Upper lobe of left lung (tissue), 6 donors: ENCODE measurements around the gene ARHGEF12. TPM values are rescaled to one million over a fixed set of nuclear protein-coding genes. Genes with fewer than 3 reads are reported as not detected.
A peak's percentile ranks its signal among the peaks of the same experiment; 100 is the strongest.

ENCODE experiments used
- ATAC-seq, 2 donors: fragments of 200-7000 bp; cut with Tn5 transposase; one replicate each; pipeline ENCODE4 v1.9.1; 2022; ENCODE audit warnings: mild to moderate bottlenecking in 2 of 2, moderate library complexity in 2 of 2; ENCODE audit not compliant: low FRiP score in 2 of 2
- DNase-seq, 2 donors: peaks; one replicate each; pipeline ENCODE4 v3.0.0-alpha.2; 2019 to 2020
- H3K27ac ChIP-seq, 4 donors: fragments of 200-600 bp; sonication (generic); one replicate each; pipeline ENCODE4 v1.5.1; 2016 to 2019
- H3K27me3 ChIP-seq, 4 donors: fragments of 200-600 bp; sonication (generic); one replicate each; pipeline ENCODE4 v1.5.1; 2017 to 2019
- H3K36me3 ChIP-seq, 4 donors: fragments of 200-600 bp; sonication (generic); one replicate each; pipeline ENCODE4 v1.5.1; 2016 to 2019
- H3K4me1 ChIP-seq, 4 donors: fragments of 200-600 bp; sonication (generic); one replicate each; pipeline ENCODE4 v1.5.1; 2018 to 2019
- H3K4me3 ChIP-seq, 4 donors: fragments of 200-600 bp; sonication (generic); one replicate each; pipeline ENCODE4 v1.5.1; 2017 to 2019; ENCODE audit warnings: mild to moderate bottlenecking in 2 of 4, moderate library complexity in 1 of 4
- H3K9me3 ChIP-seq, 4 donors: fragments of 200-600 bp; sonication (generic); one replicate each; pipeline ENCODE4 v1.5.1; 2018 to 2019
- CTCF ChIP-seq, 6 experiments: fragments of 450-650 bp in 4 of 6; fragments of 200-600 bp in 2 of 6; sonication (generic) in 2 of 6; IDR thresholded peaks; one replicate each; pipeline ENCODE4 v1.5.1; 2016 to 2019; ENCODE audit warnings: antibody characterized with exemption in 6 of 6
- EP300 ChIP-seq, 4 donors: sonication (generic); formaldehyde crosslinking; IDR thresholded peaks; one replicate each; pipeline ENCODE4 v1.5.1; 2017; ENCODE audit warnings: antibody characterized with exemption in 4 of 4, control low read depth in 2 of 4
- POLR2A ChIP-seq, 4 donors: fragments of 450-650 bp; IDR thresholded peaks; one replicate each; pipeline ENCODE4 v1.5.1; 2016 to 2017; ENCODE audit warnings: antibody characterized with exemption in 4 of 4, mild to moderate bottlenecking in 2 of 4
- POLR2AphosphoS5 ChIP-seq, 2 donors: sonication (generic); formaldehyde crosslinking; IDR thresholded peaks; one replicate each; pipeline ENCODE4 v1.5.1; 2017; ENCODE audit warnings: antibody characterized with exemption in 2 of 2
- WGBS, 2 donors: methylation state at CpG; one replicate each; pipeline ENCODE4 v1.1.5; 2017 to 2018; 5-methylcytosine and 5-hydroxymethylcytosine counted together
- total RNA-seq, 6 donors: library from RNA; depleted of rRNA in 4 of 6; stranded (reverse); fragments of >200 nt in 4 of 6; gene quantifications; one replicate each; pipeline versions ENCODE4 v1.1.0 to v1.2.1, GENCODE V29; 2016 to 2021
- donor health status: DM: no; HTN: no; CAD: no; lungs with moderate emphysema.
- donor health status: DM: no; HTN: yes; CAD: no; lungs with severe emphysema.

ARHGEF12 gene
- total RNA-seq, 6 donors from 2014 or later = 90.1 to 170 (median 106) TPM

- TF ChIP-seq POLR2AphosphoS5 (IDR thresholded peaks at IDR 0.05) = no peak
- WGBS, 2 donors = 50 to 56% methylated on average over 1 to 16 of the region's 16 CpGs
- Histone ChIP-seq H3K27me3 (no peaks in the 10 kb centered on the region), H3K4me1 (no peaks in the 10 kb centered on the region), H3K9me3 (no peaks in the 10 kb centered on the region), H3K27ac (no peak overlapping the region), H3K36me3 (no peaks in the 10 kb centered on the region), H3K4me3 (no peak overlapping the region)
- peak in 1 of 2 donors; percentile 71 for DNase-seq
- ATAC-seq = peak in 1 of 2 donors; percentile 69
These were observed 191.0 kb downstream of the ARHGEF12 start for GRCh38 chr11:120527111-120527761.

GRCh38 chr11:120528749-120529148 lies 192.5 kb downstream of the ARHGEF12 start:
- no peaks in the 10 kb centered on the region for H3K4me1 ChIP-seq
- H3K9me3 ChIP-seq = no peaks in the 10 kb centered on the region
- H3K36me3 ChIP-seq = no peaks in the 10 kb centered on the region
- H3K27me3 ChIP-seq = no peaks in the 10 kb centered on the region
- TF ChIP-seq POLR2AphosphoS5 (IDR thresholded peaks at IDR 0.05) = no peak
- no peak for TF ChIP-seq EP300 (IDR thresholded peaks at IDR 0.05)
- TF ChIP-seq CTCF (IDR thresholded peaks at IDR 0.05) = no peak
- no peak for TF ChIP-seq POLR2A (IDR thresholded peaks at IDR 0.05)
- H3K4me3 ChIP-seq = no peak overlapping the region
- H3K27ac ChIP-seq = no peak overlapping the region
- 82 to 88% methylated on average over 4 of the region's 4 CpGs for WGBS, 2 donors
- no peak for DNase-seq
- no peak for ATAC-seq

- TF ChIP-seq POLR2A (IDR thresholded peaks at IDR 0.05) (no peak), POLR2AphosphoS5 (IDR thresholded peaks at IDR 0.05) (no peak), CTCF (IDR thresholded peaks at IDR 0.05) (no peak), EP300 (IDR thresholded peaks at IDR 0.05) (no peak)
- no peak for ATAC-seq
- no peaks in the 10 kb centered on the region for H3K36me3 ChIP-seq
- H3K4me1 ChIP-seq = no peaks in the 10 kb centered on the region
- no peaks in the 10 kb centered on the region for H3K9me3 ChIP-seq
- H3K4me3 ChIP-seq = no peak overlapping the region
- DNase-seq = no peak
- WGBS, 2 donors = 71 to 76% methylated on average over 7 of the region's 7 CpGs
- no peak overlapping the region for H3K27ac ChIP-seq
- H3K27me3 ChIP-seq = no peaks in the 10 kb centered on the region
These were observed 193.0 kb downstream of the ARHGEF12 start for GRCh38 chr11:120529214-120529613.

GRCh38 chr11:120529911-120530310 lies 193.7 kb downstream of the ARHGEF12 start:
- TF ChIP-seq POLR2AphosphoS5 (IDR thresholded peaks at IDR 0.05) (no peak), CTCF (IDR thresholded peaks at IDR 0.05) (no peak), POLR2A (IDR thresholded peaks at IDR 0.05) (no peak), EP300 (IDR thresholded peaks at IDR 0.05) (no peak)
- ATAC-seq (no peak), DNase-seq (no peak)
- H3K36me3 ChIP-seq = no peaks in the 10 kb centered on the region
- H3K27me3 ChIP-seq = no peaks in the 10 kb centered on the region
- H3K4me1 ChIP-seq = no peaks in the 10 kb centered on the region
- 85 to 91% methylated on average over 6 of the region's 6 CpGs for WGBS, 2 donors
- H3K9me3 ChIP-seq = no peaks in the 10 kb centered on the region
- no peak overlapping the region for H3K4me3 ChIP-seq
- no peak overlapping the region for H3K27ac ChIP-seq

GRCh38 chr11:120532082-120532831 lies 196.0 kb downstream of the ARHGEF12 start:
- no peaks in the 10 kb centered on the region for H3K36me3 ChIP-seq
- no peak overlapping the region for H3K4me3 ChIP-seq
- no peaks in the 10 kb centered on the region for H3K27me3 ChIP-seq
- H3K27ac ChIP-seq = peak overlapping the region in 1 of 4 donors; percentile 23
- no peaks in the 10 kb centered on the region for H3K9me3 ChIP-seq
- ATAC-seq = peak in 1 of 2 donors; percentile 30
- no peaks in the 10 kb centered on the region for H3K4me1 ChIP-seq
- TF ChIP-seq EP300 (IDR thresholded peaks at IDR 0.05) = no peak
- TF ChIP-seq POLR2A (IDR thresholded peaks at IDR 0.05) = no peak
- no peak for TF ChIP-seq POLR2AphosphoS5 (IDR thresholded peaks at IDR 0.05)
- no peak for TF ChIP-seq CTCF (IDR thresholded peaks at IDR 0.05)
- 58 to 60% methylated on average over 8 to 16 of the region's 16 CpGs for WGBS, 2 donors
- DNase-seq = no peak
